ENCODE data around the gene KCNQ4.

Gene KCNQ4

DNA sequence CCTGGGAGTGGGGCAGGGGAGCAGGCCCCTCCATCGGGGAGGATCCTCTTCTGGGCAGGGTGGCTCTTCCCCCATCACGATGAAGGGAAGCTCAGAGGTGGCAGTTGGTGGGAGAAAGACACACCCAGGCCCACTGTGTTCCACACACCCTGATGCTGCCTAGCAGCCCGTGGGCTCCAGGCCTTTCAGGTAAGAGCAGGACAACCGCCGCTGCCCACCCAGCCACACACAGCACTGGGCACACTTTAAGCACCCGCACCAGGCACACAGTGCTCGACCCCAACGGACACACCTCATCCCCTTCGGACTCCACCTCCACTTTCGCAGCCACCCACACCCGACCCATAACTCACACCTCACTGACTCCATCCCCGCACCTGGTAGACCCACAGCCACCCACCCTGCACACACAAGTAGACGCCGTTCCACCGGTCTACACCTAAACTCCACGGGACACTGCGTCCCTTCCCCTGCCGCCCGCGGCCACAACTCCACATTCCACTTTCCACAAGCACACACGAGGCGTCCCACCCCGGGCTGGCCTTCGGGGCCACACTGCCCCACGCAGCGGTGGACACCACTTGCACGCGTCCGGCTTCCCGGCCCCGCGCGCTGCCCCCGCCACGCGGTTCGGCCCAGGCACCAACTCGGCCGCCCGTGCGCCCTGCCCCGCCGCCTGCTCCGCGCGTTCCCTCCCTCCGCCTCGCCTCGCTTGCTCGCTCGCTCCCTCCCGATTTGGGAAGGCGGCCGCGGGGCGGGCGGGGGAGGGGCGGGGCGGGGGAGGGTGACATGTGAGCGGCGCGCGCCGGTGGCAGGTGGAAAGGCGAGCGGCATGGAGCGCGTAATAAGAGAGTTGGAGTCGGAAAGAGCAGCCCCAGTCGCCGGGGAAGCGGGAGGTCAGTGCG is at the start of gene KCNQ4:
TSS of gene KCNQ4 (plus strand) at position 787 of the 905 bp plus-strand sequence. CDS start 307 bp downstream, outside the sequence.
- DNase-seq = no peak

DNA sequence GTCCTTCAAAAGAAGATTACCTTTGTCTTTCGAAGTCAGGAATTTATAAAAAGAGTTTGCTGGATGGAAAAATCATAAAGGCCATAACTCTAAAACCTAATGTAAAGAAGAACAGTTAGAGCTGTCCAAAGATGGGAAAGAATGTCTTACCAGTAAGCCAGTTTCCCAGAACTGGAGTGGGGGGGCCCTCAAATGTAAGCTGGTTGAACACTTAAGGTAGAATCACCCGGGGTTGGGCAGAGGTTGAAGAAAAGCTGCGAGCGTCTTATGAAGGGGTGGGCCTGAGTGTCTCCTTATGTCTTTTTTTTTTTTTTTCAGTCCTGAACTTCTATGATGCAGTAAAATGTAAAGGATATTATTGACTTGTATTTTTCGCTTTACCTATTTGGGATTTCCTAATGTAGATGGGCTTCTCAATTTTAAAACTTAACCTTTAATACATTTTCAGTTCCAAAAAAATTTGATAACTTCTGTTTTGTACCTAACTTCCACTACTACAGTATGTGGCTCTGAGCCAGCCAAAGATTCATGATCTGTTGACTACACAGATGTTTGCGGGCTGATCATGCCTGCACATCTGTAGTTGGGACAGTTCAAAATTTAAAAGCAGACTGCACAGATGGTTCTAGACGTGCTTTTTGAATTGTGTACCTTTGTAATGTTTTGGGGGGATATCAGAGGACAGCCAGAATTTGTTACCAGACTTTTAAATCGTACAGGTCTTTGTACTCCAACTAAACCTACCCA is 48.5 kb upstream of the KCNQ4 start:
- no peak for DNase-seq

DNA sequence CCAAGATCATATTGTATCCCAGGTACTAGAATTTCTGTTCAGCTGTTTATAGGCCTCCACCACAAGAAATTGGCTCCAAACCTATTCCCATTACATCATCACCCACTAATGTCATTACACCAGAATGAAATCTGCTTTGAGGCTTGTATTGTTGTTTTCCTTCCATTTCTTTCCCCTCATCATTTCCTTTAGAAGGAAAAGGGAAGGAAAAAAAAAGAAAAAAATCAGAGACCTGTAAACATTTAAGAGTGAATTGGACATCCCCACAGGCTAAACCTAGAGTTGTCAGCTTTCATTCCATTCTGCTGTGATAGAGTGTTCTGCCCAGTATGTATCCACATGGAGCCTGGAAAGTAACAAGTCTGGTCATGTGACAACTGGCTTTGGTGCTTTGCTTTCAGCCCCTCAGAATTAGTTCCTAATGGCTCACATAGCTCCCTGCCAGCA is 47.5 kb upstream of the KCNQ4 start:
- no peak for DNase-seq

- DNase-seq = no peak
These were observed 44.8 kb upstream of the KCNQ4 start for GRCh38 chr1:40738831-40739230.

GRCh38 chr1:40739455-40740008 is 44.1 kb upstream of the KCNQ4 start:
- DNase-seq = no peak

DNA sequence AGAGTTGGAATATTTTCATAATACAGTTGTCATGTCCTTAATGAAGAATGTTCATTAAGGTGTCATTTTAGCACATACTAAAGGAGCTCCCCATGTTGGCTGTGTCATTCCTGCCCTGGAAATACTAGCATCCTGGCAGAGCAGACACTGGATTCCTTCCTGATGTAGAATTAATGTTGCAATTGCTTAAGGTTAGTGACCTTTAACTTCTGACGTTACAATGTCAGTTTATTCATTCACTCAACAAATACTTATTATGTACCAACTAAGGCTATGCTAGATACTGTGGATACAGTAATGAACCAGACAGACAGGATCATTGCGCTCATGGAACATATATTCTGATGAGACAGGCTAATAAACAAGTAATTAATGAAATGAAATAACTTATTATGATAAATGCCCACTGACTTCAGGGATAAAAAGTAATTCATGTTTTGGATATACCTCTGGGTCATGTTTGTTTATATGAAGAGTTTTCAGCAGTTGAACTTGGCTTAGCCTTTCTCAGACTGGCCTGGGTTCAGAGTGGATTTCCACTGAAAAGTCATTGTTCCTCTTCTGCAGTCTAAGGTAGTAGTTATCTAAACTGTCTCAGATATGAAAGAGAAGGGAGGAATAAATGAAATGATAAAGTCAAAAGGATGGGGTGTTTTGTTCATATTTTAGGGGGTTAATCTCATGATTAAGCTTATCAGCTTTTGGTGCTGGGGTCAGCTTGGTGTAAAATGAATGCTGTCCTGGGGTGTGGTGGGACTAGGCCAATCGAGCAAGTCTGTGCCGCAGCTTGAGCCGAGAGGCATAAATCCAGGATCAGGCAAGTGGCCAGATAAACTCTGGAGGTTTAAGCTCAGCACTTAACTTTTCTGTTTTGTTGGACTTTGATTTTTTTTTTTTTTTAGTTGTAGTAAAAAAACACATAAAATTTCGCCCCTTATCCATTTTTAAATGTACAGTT is 43.3 kb upstream of the KCNQ4 start:
- DNase-seq = no peak

DNA sequence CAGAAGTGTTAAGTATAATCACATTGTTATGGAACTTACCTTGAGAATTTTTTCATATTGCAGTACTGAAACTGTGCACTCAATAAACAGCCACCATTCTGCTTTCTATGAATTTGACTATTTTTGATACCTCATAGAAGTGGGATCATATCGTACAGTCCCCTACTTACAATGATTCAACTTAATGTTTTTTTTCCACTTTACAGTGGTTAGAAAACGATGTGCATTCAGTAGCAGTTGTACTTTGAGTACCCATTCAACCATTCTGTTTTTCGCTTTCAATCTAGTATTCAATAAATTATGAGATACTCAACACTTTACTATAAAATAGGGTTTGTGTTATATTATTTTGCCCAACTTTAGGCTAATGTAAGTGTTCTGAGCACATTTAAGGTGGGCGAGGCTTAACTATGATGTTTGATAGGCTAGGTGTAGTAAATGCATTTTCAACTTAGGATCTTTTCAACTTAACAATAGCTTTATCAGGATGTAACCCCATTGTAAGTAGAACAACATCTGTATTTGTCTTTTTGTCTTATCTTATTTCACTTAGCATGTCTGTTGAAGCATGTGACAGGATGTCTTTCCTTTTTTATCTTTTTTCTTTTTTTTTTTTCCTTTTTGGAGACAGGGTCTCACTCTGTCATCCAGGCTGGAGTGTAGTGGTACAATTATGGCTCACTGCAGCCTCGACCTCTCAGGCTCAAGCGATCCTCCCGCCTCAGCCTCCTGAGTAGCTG is 42.4 kb upstream of the KCNQ4 start:
- no peak for DNase-seq

DNA sequence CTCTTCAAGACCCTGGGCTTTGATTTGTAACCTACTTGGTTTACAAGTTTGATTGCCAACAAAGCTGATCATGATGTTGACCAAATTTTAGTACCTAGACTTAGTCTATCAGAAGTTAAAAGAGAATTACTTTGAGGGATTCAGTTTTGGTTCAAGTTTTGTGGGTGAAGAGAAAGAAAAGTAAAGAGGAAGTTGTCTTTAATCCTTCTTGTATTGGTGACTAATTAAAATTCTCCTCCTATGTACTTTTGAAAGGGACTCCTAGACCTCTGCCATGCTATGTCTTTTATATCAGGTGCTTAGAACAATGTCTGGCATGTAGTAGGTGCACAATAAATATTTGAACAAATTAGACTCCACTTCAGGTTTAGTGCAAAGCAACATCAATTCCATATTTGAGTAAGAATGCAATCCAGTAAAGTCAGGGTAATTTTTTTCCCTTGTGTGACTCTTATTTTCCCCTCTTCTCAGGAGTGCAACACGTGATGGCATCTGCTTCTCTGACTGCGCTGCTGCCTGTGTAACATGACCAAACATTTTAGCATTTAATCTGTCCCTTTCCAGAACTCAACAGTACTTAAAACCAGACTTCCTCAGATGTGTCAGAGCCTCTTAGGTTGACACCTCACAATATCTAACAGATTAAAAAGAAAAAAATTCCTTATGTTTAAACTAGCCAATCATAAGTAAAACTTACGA is 41.1 kb upstream of the KCNQ4 start:
- no peak for DNase-seq

DNA sequence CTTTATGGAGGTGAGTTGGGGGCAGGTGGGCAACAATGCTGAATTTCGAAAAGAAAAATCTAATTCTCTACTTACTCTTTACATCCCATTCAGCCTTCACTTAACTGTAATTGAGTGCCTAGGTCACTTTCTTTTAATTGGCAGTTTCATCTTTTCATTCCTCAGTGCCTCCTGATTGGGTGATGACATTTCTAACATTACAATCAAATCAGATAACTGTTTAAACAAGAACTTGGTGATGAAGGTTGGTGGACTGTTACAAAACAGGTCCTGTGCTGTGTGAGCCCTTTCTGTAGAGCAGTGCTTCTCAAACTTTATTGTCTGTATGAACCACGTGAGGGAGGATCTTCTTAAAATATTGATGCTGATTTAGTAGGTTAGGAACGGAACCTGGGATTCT is 40.1 kb upstream of the KCNQ4 start:
- no peak for DNase-seq

GRCh38 chr1:40743860-40744259 is 39.7 kb upstream of the KCNQ4 start:
- no peak for DNase-seq

DNA sequence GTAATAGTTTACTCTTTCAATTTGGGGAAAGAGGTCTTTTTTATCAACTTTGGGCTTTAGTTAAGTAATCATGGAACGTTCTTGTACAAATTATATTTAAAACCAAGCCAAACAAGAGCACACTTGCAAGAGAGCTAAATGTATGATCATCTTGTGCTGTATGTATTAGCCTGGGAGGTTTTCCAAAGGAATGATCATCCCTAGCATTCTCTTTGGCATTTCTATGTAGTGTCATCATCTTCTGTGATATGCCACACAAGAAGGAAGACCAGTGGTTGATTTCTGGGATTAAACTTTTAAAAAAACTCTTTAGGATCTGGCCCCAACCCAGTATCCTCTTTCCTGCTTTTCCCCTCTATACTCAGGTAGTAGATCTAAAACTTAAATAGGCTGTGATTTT is 38.4 kb upstream of the KCNQ4 start:
- DNase-seq = no peak

GRCh38 chr1:40746344-40747090 is 37.1 kb upstream of the KCNQ4 start:
- DNase-seq = no peak

GRCh38 chr1:40748841-40749718 is 34.5 kb upstream of the KCNQ4 start:
- no peak for DNase-seq

DNA sequence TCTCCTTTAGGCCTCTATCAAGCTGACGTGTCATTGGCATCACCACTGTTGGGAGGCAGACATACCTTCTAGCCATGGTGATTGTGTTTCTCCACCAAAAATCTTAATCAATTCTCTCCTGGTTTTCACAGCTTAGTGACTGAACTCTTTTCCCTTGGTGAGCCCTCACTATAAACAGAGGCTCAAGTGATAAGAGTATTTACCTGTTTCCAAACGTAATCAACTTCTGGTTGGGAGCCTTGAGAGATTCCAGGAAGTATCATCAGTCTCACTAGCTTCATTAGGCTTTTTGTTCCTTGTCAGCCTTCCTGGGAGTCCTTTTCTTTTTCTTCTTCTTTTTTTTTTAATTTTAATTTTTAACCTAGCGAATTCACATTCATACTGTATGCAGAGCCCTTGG is 33.8 kb upstream of the KCNQ4 start:
- no peak for DNase-seq

GRCh38 chr1:40750451-40750908 is 33.1 kb upstream of the KCNQ4 start:
- no peak for DNase-seq

- no peak for DNase-seq
These were observed 31.8 kb upstream of the KCNQ4 start for GRCh38 chr1:40751802-40752201.

GRCh38 chr1:40753142-40753882 is 30.3 kb upstream of the KCNQ4 start:
- DNase-seq = no peak

GRCh38 chr1:40754201-40754600 is 29.4 kb upstream of the KCNQ4 start:
- no peak for DNase-seq

Measured in CD4-positive, alpha-beta T cell treated with Interleukin-15 for 1 hour (primary cell).